ENCODE results near the gene KCNJ15. TPM values are rescaled to one million over a fixed set of nuclear protein-coding genes. Genes with fewer than 3 reads are reported as not detected.

The KCNJ15 gene
- total and polyA plus RNA-seq, 2 of the 8 experiments (the other 6 are each of a cell fraction or from before 2014, with no cell fraction given): under 0.01 TPM; not detected in 1

- TF ChIP-seq CHD7 (IDR thresholded peaks at IDR 0.05; ENCODE audit: insufficient replicate concordance, low read length) (no peak), SAP30 (IDR thresholded peaks at IDR 0.05; ENCODE audit: insufficient read depth, insufficient replicate concordance, low read length) (no peak), RFX5 (IDR thresholded peaks at IDR 0.05; ENCODE audit: borderline replicate concordance, low read depth, low read length) (no peak), RNF2 (IDR thresholded peaks at IDR 0.05; ENCODE audit: borderline replicate concordance, low read depth, low read length, missing control alignments, poor library complexity, severe bottlenecking) (no peak), TBP (IDR thresholded peaks at IDR 0.05; ENCODE audit: low read depth, low read length) (no peak), SUZ12 (IDR thresholded peaks at IDR 0.05; ENCODE audit: low read length) (no peak), NRF1 (IDR thresholded peaks at IDR 0.05; ENCODE audit: low read depth, low read length) (no peak), ASH2L (IDR thresholded peaks at IDR 0.05; ENCODE audit: low read length) (no peak), MAX (IDR thresholded peaks at IDR 0.05) (no peak)
Measured at GRCh38 chr21:38301321-38302214, 44.8 kb downstream of the KCNJ15 start (continued).

Measured in H1 (cell line).